Trophoblast cell (in vitro differentiated cells and primary cell): Measurements from ENCODE around the gene RCN2.

Experiments
- DNase-seq, 2 donors: peaks; one replicate each; pipeline ENCODE4 v3.0.0-alpha.2; 2016
- H2AFZ ChIP-seq: 2 replicates; pipeline ENCODE4 v1.6.1; 2013; ENCODE audit warnings: low read length, moderate library complexity, mild to moderate bottlenecking; ENCODE audit not compliant: insufficient read depth, poor library complexity
- H2AK5ac ChIP-seq: 2 replicates; pipeline ENCODE4 v1.6.1; 2013; ENCODE audit warnings: mild to moderate bottlenecking, low read length
- H2BK120ac ChIP-seq: 2 replicates; pipeline ENCODE4 v1.6.1; 2013; ENCODE audit warnings: low read length, mild to moderate bottlenecking, moderate library complexity; ENCODE audit not compliant: insufficient read depth, poor library complexity
- H2BK12ac ChIP-seq: 2 replicates; pipeline ENCODE4 v1.6.1; 2013; ENCODE audit warnings: mild to moderate bottlenecking, low read length, moderate library complexity
- H2BK5ac ChIP-seq: 2 replicates; pipeline ENCODE4 v1.6.1; 2013; ENCODE audit warnings: low read length, low read depth, moderate library complexity, mild to moderate bottlenecking; ENCODE audit not compliant: poor library complexity
- H3K14ac ChIP-seq: 2 replicates; pipeline ENCODE4 v1.6.1; 2013; ENCODE audit warnings: mild to moderate bottlenecking, low read length
- H3K18ac ChIP-seq: 2 replicates; pipeline ENCODE4 v1.6.1; 2013; ENCODE audit warnings: mild to moderate bottlenecking, low read length
- H3K23ac ChIP-seq: 2 replicates; pipeline ENCODE4 v1.6.1; 2013; ENCODE audit warnings: low read length
- H3K27ac ChIP-seq: 2 replicates; pipeline ENCODE4 v1.5.1; 2013; ENCODE audit warnings: low read depth, mild to moderate bottlenecking, inconsistent platforms, low read length, moderate library complexity
- H3K27me3 ChIP-seq: 2 replicates; pipeline ENCODE4 v1.6.1; 2013; ENCODE audit warnings: inconsistent platforms, mild to moderate bottlenecking, low read length, moderate library complexity; ENCODE audit not compliant: insufficient read depth
- H3K36me3 ChIP-seq, 2 experiments: 1 replicate in 1 of 2; 2 replicates in 1 of 2; pipeline ENCODE4 v1.6.1; 2013; ENCODE audit warnings: low read length in 2 of 2, mild to moderate bottlenecking in 2 of 2, moderate library complexity in 1 of 2; ENCODE audit not compliant: insufficient read depth in 2 of 2, control insufficient read depth in 1 of 2
- H3K4ac ChIP-seq: 2 replicates; pipeline ENCODE4 v1.6.1; 2013; ENCODE audit warnings: low read depth, mild to moderate bottlenecking, low read length, moderate library complexity
- H3K4me1 ChIP-seq, 2 experiments: 1 replicate in 1 of 2; 2 replicates in 1 of 2; pipeline ENCODE4 v1.6.1; 2013; ENCODE audit warnings: low read length in 2 of 2, mild to moderate bottlenecking in 2 of 2, moderate library complexity in 1 of 2; ENCODE audit not compliant: insufficient read depth in 2 of 2, control insufficient read depth in 1 of 2
- H3K4me2 ChIP-seq: 2 replicates; pipeline ENCODE4 v1.6.1; 2013; ENCODE audit warnings: inconsistent platforms, mild to moderate bottlenecking, low read length, moderate library complexity
- H3K4me3 ChIP-seq: 2 replicates; pipeline ENCODE4 v1.5.1; 2013; ENCODE audit warnings: mild to moderate bottlenecking, low read depth, low read length, inconsistent platforms
- H3K79me1 ChIP-seq: one replicate; pipeline ENCODE4 v1.6.1; 2013; ENCODE audit warnings: low read length
- H3K79me2 ChIP-seq: 2 replicates; pipeline ENCODE4 v1.6.1; 2013; ENCODE audit warnings: low read length, mild to moderate bottlenecking; ENCODE audit not compliant: control insufficient read depth, insufficient read depth, poor library complexity
- H3K9ac ChIP-seq: 2 replicates; pipeline ENCODE4 v1.6.1; 2013; ENCODE audit warnings: mild to moderate bottlenecking, low read length
- H3K9me3 ChIP-seq: 2 replicates; pipeline ENCODE4 v1.6.1; 2013; ENCODE audit warnings: low read depth, mild to moderate bottlenecking, control low read depth, inconsistent platforms, low read length; ENCODE audit not compliant: insufficient read depth
- H4K12ac ChIP-seq: 2 replicates; pipeline ENCODE4 v1.6.1; 2013; ENCODE audit warnings: low read depth, mild to moderate bottlenecking, low read length, moderate library complexity
- H4K8ac ChIP-seq: 2 replicates; pipeline ENCODE4 v1.6.1; 2013; ENCODE audit warnings: low read depth, mild to moderate bottlenecking, low read length, moderate library complexity
- H4K91ac ChIP-seq: one replicate; pipeline ENCODE4 v1.6.1; 2013; ENCODE audit warnings: low read depth, mild to moderate bottlenecking, low read length, moderate library complexity
- WGBS: extraction: QIAGEN DNeasy Blood & Tissue Kit; methylation state at CpG from one replicate; pipeline ENCODE4 v1.1.7; 2013; ENCODE audit warnings: missing lambda C conversion rate; ENCODE audit not compliant: insufficient read length, insufficient coverage; ENCODE audit errors: extremely low coverage; 5-methylcytosine and 5-hydroxymethylcytosine counted together

Gene RCN2

GRCh38 chr15:76905855-76906254 lies 25.7 kb upstream of the RCN2 start:
- no peak overlapping the region for H2AK5ac ChIP-seq
- no peak overlapping the region for H3K18ac ChIP-seq
- peaks cover 2 to 6% of the 10 kb centered on the region in 2 experiments for H3K4me1 ChIP-seq
- H3K14ac ChIP-seq, result no peak overlapping the region
- H3K27ac ChIP-seq, result no peak overlapping the region
- H4K8ac ChIP-seq, result no peak overlapping the region
- peaks cover 4% of the 10 kb centered on the region for H3K79me2 ChIP-seq
- DNase-seq, result no peak
- no peaks in the 10 kb centered on the region for H3K27me3 ChIP-seq
- no peaks in the 10 kb centered on the region for H3K9me3 ChIP-seq
- H3K9ac ChIP-seq, result no peak overlapping the region
- H3K36me3 ChIP-seq, result no peaks in the 10 kb centered on the region
- H3K4ac ChIP-seq, result no peak overlapping the region
- no peak overlapping the region for H4K91ac ChIP-seq
- no peak overlapping the region for H2BK120ac ChIP-seq
- no CpG with 5 or more reads among the region's 9 CpGs for WGBS
- H2BK5ac ChIP-seq, result no peak overlapping the region
- H3K4me2 ChIP-seq, result peak overlapping the region; percentile 90
- peaks cover 7% of the 10 kb centered on the region for H3K79me1 ChIP-seq
- no peak overlapping the region for H3K4me3 ChIP-seq
- H2BK12ac ChIP-seq, result no peak overlapping the region
- H3K23ac ChIP-seq, result no peak overlapping the region
- H4K12ac ChIP-seq, result no peak overlapping the region
- peak overlapping the region; percentile 71 for H2AFZ ChIP-seq

- H3K4me1 ChIP-seq, result no peaks in the 10 kb centered on the region
- no peaks in the 10 kb centered on the region for H3K36me3 ChIP-seq
- no CpG with 5 or more reads among the region's 4 CpGs for WGBS
- no peak overlapping the region for H4K8ac ChIP-seq
- H3K23ac ChIP-seq, result no peak overlapping the region
- peaks cover 3% of the 10 kb centered on the region for H3K9me3 ChIP-seq
- H3K9ac ChIP-seq, result no peak overlapping the region
- no peak overlapping the region for H2BK120ac ChIP-seq
- H3K79me2 ChIP-seq, result no peaks in the 10 kb centered on the region
- H3K4me2 ChIP-seq, result no peak overlapping the region
- no peak overlapping the region for H3K4me3 ChIP-seq
- H2AK5ac ChIP-seq, result no peak overlapping the region
- no peak overlapping the region for H2AFZ ChIP-seq
- no peak overlapping the region for H2BK12ac ChIP-seq
- H3K27me3 ChIP-seq, result no peaks in the 10 kb centered on the region
- no peak overlapping the region for H3K18ac ChIP-seq
- H3K14ac ChIP-seq, result no peak overlapping the region
- no peaks in the 10 kb centered on the region for H3K79me1 ChIP-seq
- H3K4ac ChIP-seq, result no peak overlapping the region
- no peak overlapping the region for H3K27ac ChIP-seq
- H4K91ac ChIP-seq, result no peak overlapping the region
- H4K12ac ChIP-seq, result no peak overlapping the region
- no peak overlapping the region for H2BK5ac ChIP-seq
- peak; percentile 74 to 92 for DNase-seq
These were observed 19.1 kb upstream of the RCN2 start for GRCh38 chr15:76912430-76912829.

DNA sequence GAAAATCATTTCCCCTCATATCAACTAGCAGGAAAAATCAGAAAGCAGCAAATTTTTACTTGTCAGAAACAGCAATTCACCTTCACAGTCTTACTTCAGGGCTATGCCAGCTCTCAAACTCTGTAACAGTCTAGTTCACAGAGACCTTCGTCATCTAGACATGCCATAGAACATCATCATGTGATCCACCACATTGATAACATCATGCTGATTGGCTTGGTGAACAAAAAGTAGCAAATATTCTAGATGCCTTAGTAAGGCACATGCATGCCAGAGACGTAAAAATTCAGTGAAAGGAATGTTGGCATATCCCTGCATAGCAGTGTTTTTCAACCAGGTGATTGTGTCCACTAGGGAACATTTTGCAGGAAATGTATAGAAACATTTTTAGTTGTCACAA lies 17.8 kb upstream of the RCN2 start:
- WGBS, result no CpG with 5 or more reads among the region's 2 CpGs
- Histone ChIP-seq H2AFZ (no peak overlapping the region), H2AK5ac (no peak overlapping the region), H3K27ac (no peak overlapping the region), H4K8ac (no peak overlapping the region), H2BK120ac (no peak overlapping the region), H4K91ac (no peak overlapping the region), H3K9me3 (peaks cover 3% of the 10 kb centered on the region), H3K79me2 (no peaks in the 10 kb centered on the region), H3K4ac (no peak overlapping the region), H3K9ac (no peak overlapping the region), H3K4me3 (no peak overlapping the region), H3K79me1 (no peaks in the 10 kb centered on the region), H3K4me1 (no peaks in the 10 kb centered on the region), H3K14ac (no peak overlapping the region), H3K4me2 (no peak overlapping the region), H4K12ac (no peak overlapping the region), H2BK5ac (no peak overlapping the region), H3K23ac (no peak overlapping the region), H2BK12ac (no peak overlapping the region), H3K36me3 (no peaks in the 10 kb centered on the region), H3K27me3 (no peaks in the 10 kb centered on the region), H3K18ac (no peak overlapping the region)
- peak; percentile 47 to 88 for DNase-seq

GRCh38 chr15:76916369-76916768 lies 15.2 kb upstream of the RCN2 start:
- no peak overlapping the region for H3K9ac ChIP-seq
- H4K8ac ChIP-seq, result no peak overlapping the region
- H3K27ac ChIP-seq, result no peak overlapping the region
- H3K79me2 ChIP-seq, result no peaks in the 10 kb centered on the region
- no peak overlapping the region for H2BK120ac ChIP-seq
- DNase-seq, result no peak
- H3K18ac ChIP-seq, result no peak overlapping the region
- no peak overlapping the region for H4K91ac ChIP-seq
- H3K4me2 ChIP-seq, result no peak overlapping the region
- no peak overlapping the region for H2BK12ac ChIP-seq
- no peaks in the 10 kb centered on the region for H3K27me3 ChIP-seq
- no peak overlapping the region for H2BK5ac ChIP-seq
- no peak overlapping the region for H3K14ac ChIP-seq
- H4K12ac ChIP-seq, result no peak overlapping the region
- H3K4me1 ChIP-seq, result no peaks in the 10 kb centered on the region
- WGBS, result no CpG with 5 or more reads among the region's 13 CpGs
- H3K36me3 ChIP-seq, result no peaks in the 10 kb centered on the region
- no peaks in the 10 kb centered on the region for H3K79me1 ChIP-seq
- peaks cover 3% of the 10 kb centered on the region for H3K9me3 ChIP-seq
- no peak overlapping the region for H3K23ac ChIP-seq
- no peak overlapping the region for H3K4ac ChIP-seq
- no peak overlapping the region for H3K4me3 ChIP-seq
- no peak overlapping the region for H2AK5ac ChIP-seq
- no peak overlapping the region for H2AFZ ChIP-seq
